K562 (cell line): ENCODE measurements around the gene TMC6. TPM values are rescaled to one million over a fixed set of nuclear protein-coding genes. Genes with fewer than 3 reads are reported as not detected.
"Not testable (repeated sequence)": the region's sequence is repeated elsewhere in the genome, so short reads cannot be mapped to it uniquely, and the experiment has no call there.

Experiments used
- ARID1B ChIP-seq: fragments of 450-650 bp; IDR thresholded peaks from 2 replicates; pipeline ENCODE4 v1.6.1; 2016; ENCODE audit warnings: antibody characterized with exemption, mild to moderate bottlenecking, inconsistent platforms
- DMBX1 ChIP-seq: fragments of 250-450 bp; sonication (Bioruptor Pico); IDR thresholded peaks from 2 replicates; pipeline ENCODE4 v1.8.0; 2022; ENCODE audit warnings: inconsistent platforms, mild to moderate bottlenecking, moderate library complexity, borderline replicate concordance
- EP300 ChIP-seq: IDR thresholded peaks from 2 replicates; pipeline ENCODE4 v1.6.1; 2012; ENCODE audit warnings: low read length, improper control_type of control experiment
- ESRRA ChIP-seq: fragments of 450-650 bp; IDR thresholded peaks from 2 replicates; pipeline ENCODE4 v1.6.1; 2014; ENCODE audit warnings: low read depth, mild to moderate bottlenecking, moderate library complexity, borderline replicate concordance
- FOXM1 ChIP-seq, 2 experiments: fragments of 450-650 bp in 1 of 2; sonication (generic) in 1 of 2; formaldehyde crosslinking in 1 of 2; IDR thresholded peaks; 2 replicates each; pipeline versions ENCODE4 v1.6.1 to v1.9.0; 2017 to 2022; ENCODE audit warnings: low read depth in 2 of 2, mild to moderate bottlenecking in 2 of 2, missing genetic modification reagents in 1 of 2, moderate library complexity in 1 of 2
- GATAD2A ChIP-seq: fragments of 450-650 bp; IDR thresholded peaks from 2 replicates; pipeline ENCODE4 v1.6.1; 2017
- HDAC2 ChIP-seq: fragments of 450-650 bp; IDR thresholded peaks from 2 replicates; pipeline ENCODE4 v1.6.1; 2016; ENCODE audit warnings: mild to moderate bottlenecking
- HLTF ChIP-seq: fragments of 450-650 bp; IDR thresholded peaks from 2 replicates; pipeline ENCODE4 v1.6.1; 2016
- LCOR ChIP-seq: sonication (generic); formaldehyde crosslinking; IDR thresholded peaks from 2 replicates; pipeline ENCODE4 v1.8.0; 2022; ENCODE audit warnings: mild to moderate bottlenecking, missing genetic modification reagents
- MEF2D ChIP-seq: conservative IDR thresholded peaks from 2 replicates; pipeline ENCODE4 v1.6.1; 2016; ENCODE audit warnings: low read depth, missing genetic modification characterization, missing compliant biosample characterization
- MTA1 ChIP-seq: fragments of 450-650 bp; IDR thresholded peaks from 2 replicates; pipeline ENCODE4 v1.6.1; 2017; ENCODE audit warnings: borderline replicate concordance
- NBN ChIP-seq: fragments of 450-650 bp; IDR thresholded peaks from 2 replicates; pipeline ENCODE4 v1.6.1; 2016; ENCODE audit warnings: low read depth, mild to moderate bottlenecking
- NONO ChIP-seq, 2 experiments: fragments of 200-400 bp in 1 of 2; fragments of 450-650 bp in 1 of 2; formaldehyde crosslinking in 1 of 2; IDR thresholded peaks; 2 replicates each; pipeline ENCODE4 v1.6.1; 2017; ENCODE audit warnings: low read depth in 2 of 2, mild to moderate bottlenecking in 2 of 2, moderate library complexity in 2 of 2, low read length in 1 of 2
- SMAD4 ChIP-seq: fragments of 250-450 bp; sonication (Bioruptor Pico); conservative IDR thresholded peaks from 2 replicates; pipeline ENCODE4 v1.8.0; 2021; ENCODE audit warnings: inconsistent platforms, mild to moderate bottlenecking, moderate library complexity
- SRF ChIP-seq, 2 experiments: fragments of 250-450, 450-650 bp in 1 of 2; sonication (Bioruptor Pico) in 1 of 2; sonication (generic) in 1 of 2; formaldehyde crosslinking; IDR thresholded peaks; 2 replicates each; pipeline versions ENCODE4 v1.5.0 to v1.5.1; 2020 to 2022; ENCODE audit warnings: mild to moderate bottlenecking in 1 of 2, missing genetic modification reagents in 1 of 2
- TAF9B ChIP-seq: fragments of 450-650 bp; IDR thresholded peaks from 2 replicates; pipeline ENCODE4 v1.6.1; 2018; ENCODE audit warnings: mild to moderate bottlenecking; ENCODE audit not compliant: partially characterized antibody
- TOE1 ChIP-seq, 2 experiments: fragments of 450-650 bp in 1 of 2; sonication (generic) in 1 of 2; formaldehyde crosslinking in 1 of 2; IDR thresholded peaks; 2 replicates each; pipeline versions ENCODE4 v1.7.1 to v1.8.0; 2016 to 2022; ENCODE audit warnings: borderline replicate concordance in 2 of 2, mild to moderate bottlenecking in 2 of 2, antibody characterized with exemption in 1 of 2, inconsistent platforms in 1 of 2, low read depth in 1 of 2, missing genetic modification reagents in 1 of 2, moderate library complexity in 1 of 2
- TRIM28 ChIP-seq: fragments of 450-650 bp; IDR thresholded peaks from 2 replicates; pipeline ENCODE4 v1.6.1; 2017
- ZNF589 ChIP-seq: fragments of 200-800 bp; sonication (Bioruptor generic); IDR thresholded peaks from 2 replicates; pipeline ENCODE4 v1.6.1; 2016; ENCODE audit warnings: low read depth, missing genetic modification characterization, missing compliant biosample characterization
- polyA plus RNA-seq, 8 experiments: library from polyadenylated mRNA; depleted of rRNA in 4 of 8; stranded (reverse) in 5 of 8; unstranded in 3 of 8; fragments of >200 nt; fragmentation: Nextera tagmentation in 2 of 8; fragmentation: Illumina TruSeq in 1 of 8; extraction: Ambion mirVana in 2 of 8; extraction: Trizol in 1 of 8; gene quantifications; 2 replicates each; pipeline versions ENCODE4 v1.2.1 to v1.2.3, GENCODE V29; 2011 to 2014; ENCODE audit warnings: inconsistent platforms in 1 of 8, missing spikeins in 1 of 8
- total RNA-seq, 7 experiments: library from RNA; depleted of rRNA in 6 of 7; stranded (reverse); fragments of >200 nt in 6 of 7; fragmentation: Illumina TruSeq in 2 of 7; extraction: Trizol in 2 of 7; gene quantifications; 2 replicates each; pipeline versions ENCODE4 v1.2.1 to v1.2.3, GENCODE V29; 2011 to 2021; ENCODE audit warnings: low replicate concordance in 1 of 7
- TF ChIP-seq, protein P1 (sequence below): fragments of 450-650 bp; IDR thresholded peaks from 2 replicates; pipeline ENCODE4 v1.6.1; 2017; ENCODE audit warnings: antibody characterized with exemption, mild to moderate bottlenecking
- TF ChIP-seq, protein P2 (sequence below): fragments of 200-800 bp; sonication (Bioruptor generic); IDR thresholded peaks from 2 replicates; pipeline ENCODE4 v1.6.1; 2017; ENCODE audit warnings: missing genetic modification characterization, missing compliant biosample characterization

TMC6 gene
- total and polyA plus RNA-seq, 9 of the 15 experiments (the other 6 are each of a cell fraction or from before 2014, with no cell fraction given), result 4.1 to 351 (median 66.9) TPM

DNA sequence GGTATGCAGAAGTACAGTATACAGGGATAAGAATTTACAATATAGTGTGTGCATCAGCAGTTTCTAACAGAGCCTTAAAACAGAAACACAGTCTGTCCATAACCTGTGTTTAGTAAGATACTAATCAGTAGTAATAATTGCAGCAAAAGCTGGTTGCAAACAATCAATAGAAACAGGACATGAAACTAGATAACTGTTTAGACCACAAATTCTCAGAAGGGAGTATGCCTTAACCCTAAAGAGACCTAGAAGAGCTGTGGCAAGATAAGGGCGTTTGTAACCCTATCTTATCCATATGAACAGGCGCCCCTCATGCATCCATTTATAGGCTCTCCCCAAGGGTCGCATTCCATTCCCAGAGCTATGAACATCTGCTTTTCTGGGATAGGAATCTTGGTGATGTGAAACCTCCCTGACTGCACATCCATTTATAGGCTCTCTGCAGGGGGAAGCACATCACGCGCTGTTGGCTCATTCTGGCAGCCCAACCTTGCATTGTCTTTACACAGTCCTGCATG lies 46.1 kb downstream of the TMC6 start (continued):
- TF ChIP-seq FOXM1 (IDR thresholded peaks at IDR 0.05; ENCODE audit: low read depth), result peak; percentile 76; the same call in 1 of the 2 replicates
- not testable (repeated sequence) for TF ChIP-seq FOXM1 (CRISPR knock-in tag; IDR thresholded peaks at IDR 0.05; ENCODE audit: low read depth); TOE1 (CRISPR knock-in tag; IDR thresholded peaks at IDR 0.05; ENCODE audit: borderline replicate concordance, low read depth)
- TF ChIP-seq ESRRA, result 0 out of 2 replicates have a peak, but pooled peaks have one; percentile 47
- TF ChIP-seq LCOR (CRISPR knock-in tag), result 0 out of 2 replicates have a peak, but pooled peaks have one; percentile 24
- TF ChIP-seq, protein P1, sequence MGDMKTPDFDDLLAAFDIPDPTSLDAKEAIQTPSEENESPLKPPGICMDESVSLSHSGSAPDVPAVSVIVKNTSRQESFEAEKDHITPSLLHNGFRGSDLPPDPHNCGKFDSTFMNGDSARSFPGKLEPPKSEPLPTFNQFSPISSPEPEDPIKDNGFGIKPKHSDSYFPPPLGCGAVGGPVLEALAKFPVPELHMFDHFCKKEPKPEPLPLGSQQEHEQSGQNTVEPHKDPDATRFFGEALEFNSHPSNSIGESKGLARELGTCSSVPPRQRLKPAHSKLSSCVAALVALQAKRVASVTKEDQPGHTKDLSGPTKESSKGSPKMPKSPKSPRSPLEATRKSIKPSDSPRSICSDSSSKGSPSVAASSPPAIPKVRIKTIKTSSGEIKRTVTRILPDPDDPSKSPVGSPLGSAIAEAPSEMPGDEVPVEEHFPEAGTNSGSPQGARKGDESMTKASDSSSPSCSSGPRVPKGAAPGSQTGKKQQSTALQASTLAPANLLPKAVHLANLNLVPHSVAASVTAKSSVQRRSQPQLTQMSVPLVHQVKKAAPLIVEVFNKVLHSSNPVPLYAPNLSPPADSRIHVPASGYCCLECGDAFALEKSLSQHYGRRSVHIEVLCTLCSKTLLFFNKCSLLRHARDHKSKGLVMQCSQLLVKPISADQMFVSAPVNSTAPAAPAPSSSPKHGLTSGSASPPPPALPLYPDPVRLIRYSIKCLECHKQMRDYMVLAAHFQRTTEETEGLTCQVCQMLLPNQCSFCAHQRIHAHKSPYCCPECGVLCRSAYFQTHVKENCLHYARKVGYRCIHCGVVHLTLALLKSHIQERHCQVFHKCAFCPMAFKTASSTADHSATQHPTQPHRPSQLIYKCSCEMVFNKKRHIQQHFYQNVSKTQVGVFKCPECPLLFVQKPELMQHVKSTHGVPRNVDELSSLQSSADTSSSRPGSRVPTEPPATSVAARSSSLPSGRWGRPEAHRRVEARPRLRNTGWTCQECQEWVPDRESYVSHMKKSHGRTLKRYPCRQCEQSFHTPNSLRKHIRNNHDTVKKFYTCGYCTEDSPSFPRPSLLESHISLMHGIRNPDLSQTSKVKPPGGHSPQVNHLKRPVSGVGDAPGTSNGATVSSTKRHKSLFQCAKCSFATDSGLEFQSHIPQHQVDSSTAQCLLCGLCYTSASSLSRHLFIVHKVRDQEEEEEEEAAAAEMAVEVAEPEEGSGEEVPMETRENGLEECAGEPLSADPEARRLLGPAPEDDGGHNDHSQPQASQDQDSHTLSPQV, result peak; percentile 60; the same call in 1 of the 2 replicates
- peak; percentile 79 for TF ChIP-seq EP300
- TF ChIP-seq TRIM28, result peak; percentile 81
- peak; percentile 84; the same call in 1 of the 2 replicates for TF ChIP-seq GATAD2A
- peak in 1 of 2 experiments; percentile 86; a peak in 2 of 4 replicates for TF ChIP-seq SRF (CRISPR knock-in tag; IDR thresholded peaks at IDR 0.05)
- 0 out of 2 replicates have a peak, but pooled peaks have one; percentile 29 for TF ChIP-seq HLTF
- TF ChIP-seq SMAD4 (CRISPR knock-in tag), result peak; percentile 80
- TF ChIP-seq ARID1B, result peak; percentile 96
- TF ChIP-seq TOE1 (IDR thresholded peaks at IDR 0.05; ENCODE audit: borderline replicate concordance), result peak; percentile 15; the same call in 1 of the 2 replicates
- TF ChIP-seq, protein P2, sequence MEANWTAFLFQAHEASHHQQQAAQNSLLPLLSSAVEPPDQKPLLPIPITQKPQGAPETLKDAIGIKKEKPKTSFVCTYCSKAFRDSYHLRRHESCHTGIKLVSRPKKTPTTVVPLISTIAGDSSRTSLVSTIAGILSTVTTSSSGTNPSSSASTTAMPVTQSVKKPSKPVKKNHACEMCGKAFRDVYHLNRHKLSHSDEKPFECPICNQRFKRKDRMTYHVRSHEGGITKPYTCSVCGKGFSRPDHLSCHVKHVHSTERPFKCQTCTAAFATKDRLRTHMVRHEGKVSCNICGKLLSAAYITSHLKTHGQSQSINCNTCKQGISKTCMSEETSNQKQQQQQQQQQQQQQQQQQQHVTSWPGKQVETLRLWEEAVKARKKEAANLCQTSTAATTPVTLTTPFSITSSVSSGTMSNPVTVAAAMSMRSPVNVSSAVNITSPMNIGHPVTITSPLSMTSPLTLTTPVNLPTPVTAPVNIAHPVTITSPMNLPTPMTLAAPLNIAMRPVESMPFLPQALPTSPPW (CRISPR knock-in tag), result peak; percentile 45
- peak; percentile 65; the same call in 1 of the 2 replicates for TF ChIP-seq NBN
- TF ChIP-seq TAF9B, result peak; percentile 52
- TF ChIP-seq ZNF589 (CRISPR knock-in tag), result peak; percentile 50; the same call in 1 of the 2 replicates
- TF ChIP-seq NONO (IDR thresholded peaks at IDR 0.05; ENCODE audit: low read depth in 2 of 2, low read length in 1 of 2), result peak in 1 of 2 experiments; percentile 72; a peak in 1 of 4 replicates
- peak; percentile 89 for TF ChIP-seq MEF2D (tag)
- TF ChIP-seq MTA1, result peak; percentile 69; the same call in 1 of the 2 replicates
- TF ChIP-seq HDAC2, result peak; percentile 92
- peak; percentile 86 for TF ChIP-seq DMBX1
